ENCODE results near the gene TCHH. TPM values are rescaled to one million over a fixed set of nuclear protein-coding genes. Genes with fewer than 3 reads are reported as not detected.
"Not testable (repeated sequence)": the region's sequence is repeated elsewhere in the genome, so short reads cannot be mapped to it uniquely, and the experiment has no call there.

The TCHH gene, protein sequence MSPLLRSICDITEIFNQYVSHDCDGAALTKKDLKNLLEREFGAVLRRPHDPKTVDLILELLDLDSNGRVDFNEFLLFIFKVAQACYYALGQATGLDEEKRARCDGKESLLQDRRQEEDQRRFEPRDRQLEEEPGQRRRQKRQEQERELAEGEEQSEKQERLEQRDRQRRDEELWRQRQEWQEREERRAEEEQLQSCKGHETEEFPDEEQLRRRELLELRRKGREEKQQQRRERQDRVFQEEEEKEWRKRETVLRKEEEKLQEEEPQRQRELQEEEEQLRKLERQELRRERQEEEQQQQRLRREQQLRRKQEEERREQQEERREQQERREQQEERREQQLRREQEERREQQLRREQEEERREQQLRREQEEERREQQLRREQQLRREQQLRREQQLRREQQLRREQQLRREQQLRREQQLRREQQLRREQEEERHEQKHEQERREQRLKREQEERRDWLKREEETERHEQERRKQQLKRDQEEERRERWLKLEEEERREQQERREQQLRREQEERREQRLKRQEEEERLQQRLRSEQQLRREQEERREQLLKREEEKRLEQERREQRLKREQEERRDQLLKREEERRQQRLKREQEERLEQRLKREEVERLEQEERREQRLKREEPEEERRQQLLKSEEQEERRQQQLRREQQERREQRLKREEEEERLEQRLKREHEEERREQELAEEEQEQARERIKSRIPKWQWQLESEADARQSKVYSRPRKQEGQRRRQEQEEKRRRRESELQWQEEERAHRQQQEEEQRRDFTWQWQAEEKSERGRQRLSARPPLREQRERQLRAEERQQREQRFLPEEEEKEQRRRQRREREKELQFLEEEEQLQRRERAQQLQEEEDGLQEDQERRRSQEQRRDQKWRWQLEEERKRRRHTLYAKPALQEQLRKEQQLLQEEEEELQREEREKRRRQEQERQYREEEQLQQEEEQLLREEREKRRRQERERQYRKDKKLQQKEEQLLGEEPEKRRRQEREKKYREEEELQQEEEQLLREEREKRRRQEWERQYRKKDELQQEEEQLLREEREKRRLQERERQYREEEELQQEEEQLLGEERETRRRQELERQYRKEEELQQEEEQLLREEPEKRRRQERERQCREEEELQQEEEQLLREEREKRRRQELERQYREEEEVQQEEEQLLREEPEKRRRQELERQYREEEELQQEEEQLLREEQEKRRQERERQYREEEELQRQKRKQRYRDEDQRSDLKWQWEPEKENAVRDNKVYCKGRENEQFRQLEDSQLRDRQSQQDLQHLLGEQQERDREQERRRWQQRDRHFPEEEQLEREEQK (N-terminal part only)
- total RNA-seq, result under 1 TPM; 0.12 to 0.14 TPM

DNA sequence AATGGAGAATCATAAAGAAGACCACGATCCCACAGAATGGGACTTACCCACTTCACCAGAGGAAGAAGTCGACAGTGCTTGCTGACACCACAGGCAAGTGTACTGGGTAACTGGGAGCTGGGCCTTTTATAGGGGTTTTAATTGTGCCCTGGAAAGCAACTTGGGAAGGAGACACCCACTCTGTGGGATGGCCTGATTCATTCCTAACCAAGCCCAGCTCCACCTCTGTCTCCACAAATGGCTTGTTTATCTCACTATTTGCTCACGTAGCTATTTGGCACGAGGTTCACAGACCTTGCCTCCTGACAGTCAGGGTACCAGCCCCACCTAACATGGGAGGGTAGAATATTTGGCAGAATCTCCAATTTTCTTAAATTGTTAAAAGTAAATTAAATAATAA is at the start of gene TCHH:
Gene TCHH, minus strand, starts transcription at position 101 of the 400 bp plus-strand sequence. CDS start 1,364 bp downstream, outside the sequence.
- H3K27me3 Mint-ChIP-seq, result peaks cover 35% of the 10 kb centered on the region
- no peak within 1 kb of the TSS for H3K27ac Mint-ChIP-seq
- no peak for ATAC-seq

DNA sequence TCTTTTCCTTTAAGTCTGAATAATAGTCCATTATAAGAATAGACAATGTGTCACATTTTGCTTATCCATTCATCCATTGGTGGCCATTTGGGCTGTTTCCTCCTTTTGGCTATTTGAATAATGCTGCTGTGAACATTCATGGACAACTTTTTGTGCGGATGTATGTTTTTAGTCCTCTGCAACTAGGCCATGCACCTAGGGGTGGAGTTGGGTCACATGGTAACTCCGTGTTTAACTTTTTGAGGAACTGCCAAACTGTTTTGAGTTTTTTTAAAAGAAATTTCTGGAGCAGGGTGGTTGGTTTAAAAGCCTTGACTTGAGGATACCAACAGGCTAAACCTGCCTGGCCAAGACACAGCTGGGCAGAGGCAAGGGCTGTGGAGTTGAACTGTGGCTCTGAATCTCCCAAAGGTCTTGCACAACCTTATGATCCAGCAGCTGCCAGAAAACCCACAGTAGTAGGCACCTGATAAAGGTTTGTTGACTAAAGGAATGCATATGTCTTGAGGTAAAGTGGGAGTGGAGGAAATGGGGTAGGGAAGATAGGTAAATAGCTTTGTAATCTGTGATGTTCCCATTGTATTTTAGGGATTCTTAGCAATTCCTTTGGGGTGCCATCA is 49.4 kb upstream of the TCHH start:
- Mint-ChIP-seq H3K27ac (no peak overlapping the region), H3K36me3 (peaks cover 4% of the 10 kb centered on the region), H3K4me1 (peaks cover 9% of the 10 kb centered on the region), H3K4me3 (no peak overlapping the region), H3K9me3 (ENCODE audit: low read depth) (peaks cover 4% of the 10 kb centered on the region), H3K27me3 (peaks cover 15% of the 10 kb centered on the region)
- DNase-seq, result no peak
- no peak for ATAC-seq
- CTCF ChIA-PET, result no interaction called here

More for the DNA sequence above, at the start of gene TCHH:
- Mint-ChIP-seq H3K36me3 (no peaks in the 10 kb centered on the region), H3K4me1 (no peaks in the 10 kb centered on the region), H3K4me3 (no peak within 1 kb of the TSS), H3K9me3 (ENCODE audit: low read depth) (no peaks in the 10 kb centered on the region)
- CTCF ChIA-PET, result no interaction called here
- DNase-seq, result no peak

DNA sequence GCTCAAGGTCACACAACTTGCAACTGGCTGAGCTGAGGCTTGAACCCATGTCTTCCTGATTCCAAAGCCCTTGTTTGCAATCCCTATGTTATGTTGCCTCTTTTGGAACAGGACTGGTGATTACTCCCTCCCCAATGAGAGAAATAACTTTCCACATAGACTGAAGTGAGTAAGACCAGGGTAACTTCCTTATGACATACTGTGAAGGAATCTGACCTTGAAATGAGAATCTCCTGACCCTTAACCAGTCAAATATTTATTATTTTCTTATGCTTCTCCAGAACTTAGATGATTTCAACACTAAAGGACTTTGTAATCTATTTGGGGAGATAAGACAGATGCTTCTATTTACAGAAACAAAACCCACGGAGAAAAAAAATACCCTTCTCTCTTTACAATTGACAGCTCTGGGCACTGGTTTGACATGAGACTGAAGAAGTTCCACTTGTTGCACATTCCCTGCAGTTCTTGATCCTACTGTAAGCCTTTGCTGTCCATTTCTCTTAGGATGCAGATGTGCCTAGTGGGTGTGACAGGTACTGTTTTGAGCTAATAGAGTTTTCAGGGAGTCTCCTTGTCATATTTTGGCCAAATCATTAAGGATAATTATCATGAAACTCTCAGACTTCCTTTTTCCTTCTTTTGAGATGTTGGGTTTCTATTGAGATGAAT is 47.7 kb upstream of the TCHH start:
- Mint-ChIP-seq H3K4me3 (no peak overlapping the region), H3K9me3 (ENCODE audit: low read depth) (peaks cover 4% of the 10 kb centered on the region), H3K27me3 (peaks cover 15% of the 10 kb centered on the region), H3K27ac (no peak overlapping the region), H3K4me1 (peaks cover 9% of the 10 kb centered on the region), H3K36me3 (peaks cover 4% of the 10 kb centered on the region)
- CTCF ChIA-PET, result interaction anchor here (1.1 to 1.2 kb wide), 2 partner anchors 23 to 296 kb away, joined by 4 read pairs; no protein-coding TSS in a partner anchor
- ATAC-seq (no peak), DNase-seq (no peak)

DNA sequence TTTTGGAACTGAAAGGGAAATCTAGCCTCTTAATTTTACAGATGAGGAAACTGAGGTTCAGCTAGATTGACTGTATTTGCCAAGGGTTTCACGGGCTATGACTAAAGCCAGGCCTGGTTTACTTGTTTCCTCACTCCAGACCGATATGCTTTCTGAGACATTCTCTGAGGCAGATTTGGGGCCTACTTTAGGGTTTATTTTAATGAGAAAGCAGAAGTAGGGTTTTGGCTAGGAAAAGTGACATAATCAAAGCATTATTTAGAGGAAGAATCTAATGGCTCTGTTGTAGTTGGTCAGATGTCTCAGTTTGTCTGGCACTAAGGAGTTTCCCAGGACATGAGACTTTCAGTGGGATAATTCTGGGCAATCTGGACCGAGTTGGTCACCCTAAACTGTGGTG is 45.3 kb upstream of the TCHH start:
- no peak for ATAC-seq
- no peak overlapping the region for H3K27ac Mint-ChIP-seq
- peaks cover 3% of the 10 kb centered on the region for H3K4me1 Mint-ChIP-seq
- peaks cover 15% of the 10 kb centered on the region for H3K27me3 Mint-ChIP-seq
- CTCF ChIA-PET, result interaction anchor here (1.1 kb wide), 1 partner anchor 25 kb away, joined by 4 read pairs; no protein-coding TSS in a partner anchor
- no peaks in the 10 kb centered on the region for H3K9me3 Mint-ChIP-seq (ENCODE audit: low read depth)
- DNase-seq, result no peak
- no peak overlapping the region for H3K4me3 Mint-ChIP-seq
- H3K36me3 Mint-ChIP-seq, result peaks cover 2% of the 10 kb centered on the region

DNA sequence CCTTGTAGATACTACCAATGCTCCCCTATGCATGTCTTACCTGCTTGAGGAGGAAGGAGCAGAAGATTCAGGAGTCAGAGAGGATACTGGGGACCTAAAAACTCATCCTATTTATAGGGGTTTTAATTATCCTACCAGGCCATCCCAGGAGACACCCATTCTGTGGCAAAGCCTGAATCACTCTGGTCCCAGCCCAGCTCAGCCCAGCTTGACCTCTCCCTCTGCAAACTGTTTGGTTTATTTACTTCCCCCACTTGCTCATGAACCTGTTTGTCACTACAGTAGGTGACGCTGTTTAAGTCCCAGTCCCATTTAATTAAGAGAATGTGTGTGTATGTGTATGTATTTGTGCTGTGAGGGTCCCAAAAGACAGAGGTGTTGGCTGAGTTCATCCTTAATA is 43.9 kb upstream of the TCHH start, which contains the start of gene RPTN:
Gene RPTN, minus strand, starts transcription at position 85 of the 400 bp plus-strand sequence. CDS start 1,339 bp downstream, outside the sequence.
- Mint-ChIP-seq H3K27me3 (peaks cover 14% of the 10 kb centered on the region), H3K36me3 (no peaks in the 10 kb centered on the region), H3K9me3 (ENCODE audit: low read depth) (no peaks in the 10 kb centered on the region), H3K4me1 (no peaks in the 10 kb centered on the region), H3K4me3 (no peak within 1 kb of the TSS), H3K27ac (no peak within 1 kb of the TSS)
- CTCF ChIA-PET, result no interaction called here
- ATAC-seq (no peak), DNase-seq (no peak)

DNA sequence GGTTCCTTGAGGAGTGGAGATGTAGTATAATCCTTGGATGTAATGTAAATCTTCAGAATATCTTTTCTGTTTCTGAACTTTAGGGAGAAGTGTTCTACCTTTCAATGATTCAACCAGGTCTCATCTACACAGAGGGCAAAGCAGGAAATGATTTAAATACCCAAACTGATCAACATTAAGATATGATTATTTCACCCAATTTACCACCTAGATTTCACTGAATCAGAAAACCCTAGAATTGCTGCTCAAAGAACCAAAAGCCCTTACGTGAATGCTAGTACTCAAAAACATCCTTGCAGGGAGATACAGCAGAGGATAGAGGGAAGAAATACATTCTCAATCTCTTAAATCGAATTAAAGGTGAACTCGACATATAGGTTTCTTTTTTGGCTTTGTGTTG is 38.8 kb upstream of the TCHH start:
- Mint-ChIP-seq H3K27me3 (peaks cover 27% of the 10 kb centered on the region), H3K9me3 (ENCODE audit: low read depth) (peaks cover 1% of the 10 kb centered on the region), H3K4me3 (no peak overlapping the region), H3K27ac (no peak overlapping the region), H3K36me3 (no peaks in the 10 kb centered on the region), H3K4me1 (peaks cover 3% of the 10 kb centered on the region)
- ATAC-seq, result no peak
- CTCF ChIA-PET, result no interaction called here
- DNase-seq, result no peak

DNA sequence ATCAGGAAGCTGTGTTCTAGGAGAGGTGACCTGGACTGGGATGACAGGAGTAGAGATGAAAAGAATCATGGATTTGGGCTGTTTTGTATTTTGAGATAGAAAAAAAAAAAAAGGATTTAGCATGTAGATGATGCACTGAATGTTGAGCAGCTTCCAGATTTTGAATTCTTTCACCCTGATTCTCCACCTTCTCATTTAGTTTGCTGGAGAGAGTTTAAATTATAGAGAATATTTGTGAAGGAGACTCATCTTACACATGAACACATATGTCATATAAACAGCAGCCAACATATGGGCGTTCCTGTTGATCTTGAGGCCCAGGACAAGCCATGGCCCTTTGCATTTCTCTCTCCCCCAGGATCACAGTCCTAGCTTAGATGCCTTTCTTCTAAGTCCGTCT is 36.4 kb upstream of the TCHH start:
- peaks cover 8% of the 10 kb centered on the region for H3K9me3 Mint-ChIP-seq (ENCODE audit: low read depth)
- CTCF ChIA-PET, result no interaction called here
- H3K27me3 Mint-ChIP-seq, result peaks cover 29% of the 10 kb centered on the region
- H3K36me3 Mint-ChIP-seq, result no peaks in the 10 kb centered on the region
- H3K4me1 Mint-ChIP-seq, result peaks cover 3% of the 10 kb centered on the region
- ATAC-seq, result no peak
- no peak overlapping the region for H3K4me3 Mint-ChIP-seq
- no peak for DNase-seq
- no peak overlapping the region for H3K27ac Mint-ChIP-seq

DNA sequence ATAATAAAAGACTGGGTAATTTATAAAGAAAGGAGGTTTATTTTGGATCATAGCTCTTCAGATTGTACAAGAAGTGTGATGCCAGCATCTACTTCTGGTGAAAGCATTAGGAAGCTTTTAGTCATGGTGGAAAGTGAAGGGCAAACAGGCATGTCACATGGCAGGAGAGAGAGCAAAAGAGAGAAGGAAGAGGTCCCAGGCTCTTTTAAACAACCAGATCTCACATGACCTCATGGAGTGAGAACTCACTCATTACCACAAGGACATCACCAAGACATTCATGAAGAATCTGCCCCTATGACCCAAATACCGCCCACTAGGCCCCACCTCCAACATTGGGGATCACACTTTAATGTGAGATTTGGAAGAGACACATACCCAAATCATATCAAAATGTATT is 33.7 kb upstream of the TCHH start:
- DNase-seq (no peak), ATAC-seq (no peak)
- H3K4me1 Mint-ChIP-seq, result peaks cover 2% of the 10 kb centered on the region
- H3K27ac Mint-ChIP-seq, result no peak overlapping the region
- H3K27me3 Mint-ChIP-seq, result peaks cover 37% of the 10 kb centered on the region
- CTCF ChIA-PET, result interaction anchor here (1.0 to 1.5 kb wide), 3 partner anchors 12 to 311 kb away, joined by 3 to 5 read pairs (median 3); no protein-coding TSS in a partner anchor
- peaks cover 11% of the 10 kb centered on the region for H3K9me3 Mint-ChIP-seq (ENCODE audit: low read depth)
- no peaks in the 10 kb centered on the region for H3K36me3 Mint-ChIP-seq
- H3K4me3 Mint-ChIP-seq, result no peak overlapping the region

DNA sequence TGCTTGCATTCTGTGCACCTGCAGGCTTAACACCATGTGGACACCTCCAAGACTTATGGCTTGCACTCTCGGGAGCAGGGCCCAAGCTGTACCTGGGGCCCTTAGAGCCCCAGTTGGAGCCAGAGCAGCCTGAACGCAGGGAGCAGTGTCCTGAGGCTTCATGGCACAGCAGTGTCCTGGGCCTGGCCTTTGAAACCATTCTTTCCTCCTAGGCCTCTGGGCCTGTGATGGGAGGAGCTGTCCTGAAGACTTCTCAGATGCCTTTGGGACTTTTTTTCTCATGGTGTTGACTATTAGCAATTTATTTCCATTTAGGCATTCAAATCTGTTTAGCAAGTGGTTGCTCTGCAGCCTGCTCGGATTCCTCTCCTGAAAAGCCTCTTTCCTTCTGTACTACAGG is 32.8 kb upstream of the TCHH start:
- Mint-ChIP-seq H3K9me3 (ENCODE audit: low read depth) (peaks cover 11% of the 10 kb centered on the region), H3K4me3 (no peak overlapping the region), H3K27me3 (peaks cover 38% of the 10 kb centered on the region), H3K36me3 (no peaks in the 10 kb centered on the region), H3K4me1 (peaks cover 4% of the 10 kb centered on the region), H3K27ac (no peak overlapping the region)
- DNase-seq (no peak), ATAC-seq (no peak)
- CTCF ChIA-PET, result interaction anchor here (0.8 to 1.3 kb wide), 2 partner anchors 37 to 312 kb away, joined by 3 read pairs; no protein-coding TSS in a partner anchor

DNA sequence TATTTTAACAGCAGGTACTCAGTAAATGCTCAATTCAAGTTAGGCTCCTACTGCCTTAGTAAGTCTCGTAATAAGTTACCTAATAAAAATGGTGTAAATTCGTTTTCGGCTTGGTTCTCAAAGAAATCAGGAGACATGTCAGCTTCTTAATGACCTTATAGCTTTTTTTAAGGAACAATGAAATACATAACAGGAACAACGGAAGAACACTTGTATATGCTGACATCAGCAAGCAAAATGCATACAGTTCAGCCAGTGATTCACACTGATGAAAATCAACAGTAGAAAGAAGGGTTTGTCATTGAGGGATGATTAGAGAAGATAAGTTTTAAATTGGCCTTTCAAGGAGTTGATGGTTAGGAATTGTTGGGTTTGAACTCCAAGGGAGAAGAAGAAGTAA is 30.5 kb upstream of the TCHH start:
- H3K4me1 Mint-ChIP-seq, result peaks cover 4% of the 10 kb centered on the region
- peaks cover 11% of the 10 kb centered on the region for H3K9me3 Mint-ChIP-seq (ENCODE audit: low read depth)
- no peaks in the 10 kb centered on the region for H3K36me3 Mint-ChIP-seq
- no peak for DNase-seq
- no peak for ATAC-seq
- no peak overlapping the region for H3K27ac Mint-ChIP-seq
- H3K27me3 Mint-ChIP-seq, result peaks cover 30% of the 10 kb centered on the region
- CTCF ChIA-PET, result no interaction called here
- no peak overlapping the region for H3K4me3 Mint-ChIP-seq

DNA sequence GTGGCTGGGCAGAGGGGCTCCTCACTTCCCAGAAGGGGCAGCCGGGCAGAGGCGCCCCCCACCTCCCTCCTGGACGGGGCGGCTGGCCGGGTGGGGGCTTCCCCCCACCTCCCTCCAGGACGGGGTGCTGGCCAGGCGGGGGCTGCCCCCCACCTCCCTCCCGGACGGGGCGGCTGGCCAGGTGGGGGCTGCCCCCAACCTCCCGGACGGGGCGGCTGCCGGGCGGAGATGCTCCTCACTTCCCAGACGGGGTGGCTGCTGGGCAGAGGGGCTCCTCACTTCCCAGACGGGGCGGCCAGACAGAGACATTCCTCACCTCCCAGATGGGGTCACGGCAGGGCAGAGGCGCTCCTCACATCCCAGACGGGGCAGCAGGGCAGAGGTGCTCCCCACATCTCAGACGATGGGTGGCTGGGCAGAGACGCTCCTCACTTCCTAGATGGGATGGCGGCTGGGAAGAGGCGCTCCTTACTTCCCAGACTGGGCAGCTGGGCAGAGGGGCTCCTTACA is 29.5 kb upstream of the TCHH start:
- H3K4me1 Mint-ChIP-seq, H3K4me3 Mint-ChIP-seq, CTCF ChIA-PET, H3K27ac Mint-ChIP-seq, ATAC-seq, H3K36me3 Mint-ChIP-seq, DNase-seq: not testable (repeated sequence)
- Mint-ChIP-seq H3K27me3 (peaks cover 36% of the 10 kb centered on the region), H3K9me3 (ENCODE audit: low read depth) (peaks cover 11% of the 10 kb centered on the region)
